NOMO-1 treated with dmso at 0.1 percent for 144 hours (cell line): ENCODE data around the gene SLC6A9.

Experiments used
- DNase-seq: peaks from one replicate; lab custom pipeline; 2025; ENCODE audit not compliant: unreplicated experiment; lab: John Stamatoyannopoulos, UW

Gene SLC6A9

GRCh38 chr1:43971336-43971980 lies 59.8 kb downstream of the SLC6A9 start:
- DNase-seq = no peak

- no peak for DNase-seq
These were observed 60.4 kb downstream of the SLC6A9 start for GRCh38 chr1:43970911-43971310.

GRCh38 chr1:43970502-43970901 lies 60.8 kb downstream of the SLC6A9 start:
- DNase-seq = no peak

GRCh38 chr1:43969746-43970466 lies 61.4 kb downstream of the SLC6A9 start, which contains the start of gene DPH2:
DPH2 (plus strand) TSS chr1:43970010; CDS start chr1:43970176, 166 bp downstream.
- DNase-seq = peak; percentile 97

GRCh38 chr1:43969416-43969745 lies 61.9 kb downstream of the SLC6A9 start:
- DNase-seq = no peak

GRCh38 chr1:43968348-43968948 lies 62.8 kb downstream of the SLC6A9 start:
- DNase-seq = no peak

GRCh38 chr1:43965316-43965715 lies 65.9 kb downstream of the SLC6A9 start:
- no peak for DNase-seq

GRCh38 chr1:43963890-43964289 lies 67.4 kb downstream of the SLC6A9 start:
- no peak for DNase-seq

GRCh38 chr1:43963006-43963405 lies 68.3 kb downstream of the SLC6A9 start:
- DNase-seq = no peak

- DNase-seq = no peak
These were observed 68.9 kb downstream of the SLC6A9 start for GRCh38 chr1:43962324-43962723.

GRCh38 chr1:43961692-43962091 lies 69.6 kb downstream of the SLC6A9 start:
- no peak for DNase-seq

GRCh38 chr1:43960798-43961197 lies 70.5 kb downstream of the SLC6A9 start:
- no peak for DNase-seq

- no peak for DNase-seq
These were observed 72.7 kb downstream of the SLC6A9 start for GRCh38 chr1:43958351-43959255.

- DNase-seq = no peak
These were observed 73.7 kb downstream of the SLC6A9 start for GRCh38 chr1:43957407-43958040.

GRCh38 chr1:43956234-43956633 lies 75.0 kb downstream of the SLC6A9 start:
- DNase-seq = no peak

GRCh38 chr1:43954036-43954435 lies 77.2 kb downstream of the SLC6A9 start:
- DNase-seq = no peak

- DNase-seq = no peak
These were observed 77.9 kb downstream of the SLC6A9 start for GRCh38 chr1:43953361-43953760.

- no peak for DNase-seq
These were observed 78.4 kb downstream of the SLC6A9 start for GRCh38 chr1:43952731-43953346.

- DNase-seq = no peak
These were observed 80.0 kb downstream of the SLC6A9 start for GRCh38 chr1:43951021-43951985.
